SK-N-SH (cell line): ENCODE results near the gene SDCCAG8. TPM values are rescaled to one million over a fixed set of nuclear protein-coding genes. Genes with fewer than 3 reads are reported as not detected.

Experiments
- CTCF ChIA-PET: fragments of 300-600, 350-600 bp; formaldehyde crosslinking; extraction: SDS; loops from one replicate; lab custom pipeline; 2021; lab: Yijun Ruan, JAX
- POLR2A ChIA-PET: fragments of 350-600 bp; sonication (Branson Sonifier 250); formaldehyde crosslinking; extraction: SDS; loops from one replicate; lab custom pipeline; 2020; ENCODE audit warnings: antibody characterized with exemption, inconsistent platforms; lab: Yijun Ruan, JAX
- DNase-seq: peaks from one replicate; pipeline ENCODE4 v3.0.0; 2012
- H2AFZ ChIP-seq: fragments of 200-600 bp; sonication (generic); 2 replicates; pipeline ENCODE4 v1.8.1; 2016; ENCODE audit warnings: antibody characterized with exemption, mild to moderate bottlenecking, low read depth
- H3F3A ChIP-seq: fragments of 200-600 bp; sonication (generic); replicated peaks from 2 replicates; pipeline ENCODE3; 2016; ENCODE audit warnings: antibody characterized with exemption, mild to moderate bottlenecking; ENCODE audit not compliant: insufficient read depth
- H3K27ac ChIP-seq, 2 experiments: fragments of 200-500 bp in 1 of 2; fragments of 200-600 bp in 1 of 2; sonication (Bioruptor generic) in 1 of 2; sonication (generic), shearing (Covaris generic) in 1 of 2; 2 replicates each; pipeline versions ENCODE4 v1.5.1 to v1.6.1; 2014 to 2016; ENCODE audit warnings: low read depth in 2 of 2, inconsistent platforms in 1 of 2, low read length in 1 of 2, mild to moderate bottlenecking in 1 of 2, mixed read lengths in 1 of 2
- H3K27me3 ChIP-seq: fragments of 200-600 bp; sonication (generic), shearing (Covaris generic); 2 replicates; pipeline ENCODE4 v1.6.1; 2016; ENCODE audit warnings: mixed run types; ENCODE audit not compliant: insufficient read depth
- H3K36me3 ChIP-seq, 2 experiments: fragments of 200-500 bp in 1 of 2; fragments of 200-600 bp in 1 of 2; sonication (Bioruptor generic) in 1 of 2; sonication (generic) in 1 of 2; replicated peaks in 1 of 2; 2 replicates each; pipeline versions ENCODE3 to v1.5.1; 2014 to 2016; ENCODE audit warnings: low read length in 1 of 2, mild to moderate bottlenecking in 1 of 2; ENCODE audit not compliant: insufficient read depth in 2 of 2, control insufficient read depth in 1 of 2
- H3K4me1 ChIP-seq, 2 experiments: fragments of 200-500 bp in 1 of 2; fragments of 200-600 bp in 1 of 2; sonication (Bioruptor generic) in 1 of 2; sonication (generic), shearing (Covaris generic) in 1 of 2; 2 replicates each; pipeline versions ENCODE4 v1.5.1 to v1.6.1; 2014 to 2016; ENCODE audit warnings: low read depth in 1 of 2, low read length in 1 of 2, mixed run types in 1 of 2; ENCODE audit not compliant: insufficient read depth in 2 of 2, control insufficient read depth in 1 of 2
- H3K4me2 ChIP-seq: fragments of 200-600 bp; sonication (generic), shearing (Covaris generic); 2 replicates; pipeline ENCODE4 v1.6.1; 2017; ENCODE audit warnings: mixed run types
- H3K4me3 ChIP-seq, 2 experiments: fragments of 200-500 bp in 1 of 2; fragments of 200-600 bp in 1 of 2; sonication (Bioruptor generic) in 1 of 2; sonication (generic), shearing (Covaris generic) in 1 of 2; 2 replicates each; pipeline versions ENCODE4 v1.5.1 to v1.8.1; 2014 to 2016; ENCODE audit warnings: low read depth in 2 of 2, inconsistent platforms in 1 of 2, low read length in 1 of 2, mild to moderate bottlenecking in 1 of 2, mixed read lengths in 1 of 2, moderate library complexity in 1 of 2
- H3K79me2 ChIP-seq: fragments of 200-600 bp; sonication (generic); 2 replicates; pipeline ENCODE4 v1.8.1; 2017; ENCODE audit warnings: mild to moderate bottlenecking; ENCODE audit not compliant: insufficient read depth
- H3K9ac ChIP-seq: fragments of 200-600 bp; sonication (generic); 2 replicates; pipeline ENCODE4 v1.6.1; 2017; ENCODE audit warnings: mixed run types
- H3K9me2 ChIP-seq: fragments of 200-600 bp; sonication (generic); 2 replicates; pipeline ENCODE4 v1.6.1; 2017; ENCODE audit warnings: mixed run types
- H3K9me3 ChIP-seq: fragments of 200-600 bp; sonication (generic); 2 replicates; pipeline ENCODE4 v1.6.1; 2017; ENCODE audit warnings: mixed run types, mild to moderate bottlenecking, moderate library complexity
- H4K20me1 ChIP-seq: fragments of 200-600 bp; sonication (generic); 2 replicates; pipeline ENCODE4 v1.6.1; 2017; ENCODE audit warnings: mild to moderate bottlenecking, mixed run types; ENCODE audit not compliant: insufficient read depth
- CHD2 ChIP-seq: fragments of 150-350 bp; IDR thresholded peaks from 2 replicates; pipeline ENCODE4 v1.6.1; 2018; ENCODE audit warnings: low read length; ENCODE audit not compliant: partially characterized antibody
- CTCF ChIP-seq: fragments of 200-600 bp; sonication (generic); IDR thresholded peaks from 2 replicates; pipeline ENCODE4 v1.6.1; 2017; ENCODE audit warnings: antibody characterized with exemption, mild to moderate bottlenecking, moderate library complexity
- ELF1 ChIP-seq: IDR thresholded peaks from 2 replicates; pipeline ENCODE4 v1.4.0; 2012
- EP300 ChIP-seq, 2 experiments: IDR thresholded peaks; 2 replicates each; pipeline versions ENCODE4 v1.4.0 to v1.6.1; 2012; ENCODE audit warnings: borderline replicate concordance in 1 of 2, low read depth in 1 of 2, low read length in 1 of 2
- EZH2phosphoT487 ChIP-seq: fragments of 200-600 bp; sonication (generic); IDR thresholded peaks from 2 replicates; pipeline ENCODE4 v1.6.1; 2017; ENCODE audit warnings: low read depth, mixed run types, mild to moderate bottlenecking, antibody characterized with exemption, moderate library complexity, borderline replicate concordance
- FOXJ3 ChIP-seq: sonication (generic); formaldehyde crosslinking; IDR thresholded peaks from 2 replicates; pipeline ENCODE4 v1.5.1; 2020; ENCODE audit warnings: mild to moderate bottlenecking, missing genetic modification reagents
- FOXM1 ChIP-seq: IDR thresholded peaks from 2 replicates; pipeline ENCODE4 v1.4.0; 2012; ENCODE audit warnings: low read depth, mild to moderate bottlenecking
- GABPA ChIP-seq: IDR thresholded peaks from 2 replicates; pipeline ENCODE4 v1.4.0; 2012; ENCODE audit warnings: low read depth, mild to moderate bottlenecking
- GATA2 ChIP-seq: sonication (generic); formaldehyde crosslinking; IDR thresholded peaks from 2 replicates; pipeline ENCODE4 v1.5.0; 2020; ENCODE audit warnings: mild to moderate bottlenecking, missing genetic modification reagents
- IRF3 ChIP-seq: fragments of 150-350 bp; IDR thresholded peaks from 2 replicates; pipeline ENCODE4 v1.6.1; 2016; ENCODE audit warnings: mild to moderate bottlenecking, low read depth, low read length
- JUND ChIP-seq: IDR thresholded peaks from 2 replicates; pipeline ENCODE4 v1.4.0; 2012
- MEF2A ChIP-seq: IDR thresholded peaks from 2 replicates; pipeline ENCODE4 v1.4.0; 2012; ENCODE audit warnings: low read depth, borderline replicate concordance
- MXI1 ChIP-seq: IDR thresholded peaks from 2 replicates; pipeline ENCODE4 v1.6.1; 2012; ENCODE audit warnings: mild to moderate bottlenecking, low read depth, low read length, improper control_type of control experiment
- NFIC ChIP-seq: IDR thresholded peaks from 2 replicates; pipeline ENCODE4 v1.4.0; 2012; ENCODE audit warnings: borderline replicate concordance
- PBX3 ChIP-seq: IDR thresholded peaks from 2 replicates; pipeline ENCODE4; 2012
- POLR2AphosphoS5 ChIP-seq: IDR thresholded peaks from 2 replicates; pipeline ENCODE4 v1.6.1; 2012; ENCODE audit warnings: low read depth, low read length
- RAD21 ChIP-seq: IDR thresholded peaks from 2 replicates; pipeline ENCODE4 v1.6.1; 2012; ENCODE audit warnings: mild to moderate bottlenecking, low read length
- RCOR1 ChIP-seq: fragments of 150-350 bp; IDR thresholded peaks from 2 replicates; pipeline ENCODE4 v1.6.1; 2017; ENCODE audit warnings: antibody characterized with exemption, low read length
- RFX5 ChIP-seq: IDR thresholded peaks from 2 replicates; pipeline ENCODE4 v1.6.1; 2012; ENCODE audit warnings: mild to moderate bottlenecking, improper control_type of control experiment, low read length
- RXRA ChIP-seq: IDR thresholded peaks from 2 replicates; pipeline ENCODE4 v1.4.0; 2012; ENCODE audit warnings: low read depth, mild to moderate bottlenecking, borderline replicate concordance
- SIN3A ChIP-seq: IDR thresholded peaks from 2 replicates; pipeline ENCODE4 v1.6.1; 2012; ENCODE audit warnings: low read depth, mild to moderate bottlenecking, low read length, moderate library complexity, borderline replicate concordance
- SMC3 ChIP-seq: IDR thresholded peaks from 2 replicates; pipeline ENCODE4 v1.6.1; 2012; ENCODE audit warnings: low read depth, low read length, improper control_type of control experiment
- TAF1 ChIP-seq: IDR thresholded peaks from 2 replicates; pipeline ENCODE4 v1.6.1; 2012; ENCODE audit warnings: low read depth, mild to moderate bottlenecking, low read length, moderate library complexity, borderline replicate concordance
- TCF12 ChIP-seq: IDR thresholded peaks from 2 replicates; pipeline ENCODE4 v1.4.0; 2012
- TEAD4 ChIP-seq: IDR thresholded peaks from 2 replicates; pipeline ENCODE4 v1.4.0; 2012; ENCODE audit warnings: mild to moderate bottlenecking, borderline replicate concordance; ENCODE audit not compliant: insufficient read depth
- USF1 ChIP-seq: IDR thresholded peaks from 2 replicates; pipeline ENCODE4 v1.4.0; 2012; ENCODE audit warnings: low read depth, borderline replicate concordance
- USF2 ChIP-seq: fragments of 150-350 bp; IDR thresholded peaks from 2 replicates; pipeline ENCODE4 v1.6.1; 2017; ENCODE audit warnings: antibody characterized with exemption, low read length, low read depth, borderline replicate concordance
- YY1 ChIP-seq: IDR thresholded peaks from 2 replicates; pipeline ENCODE4 v1.4.0; 2012; ENCODE audit warnings: low read depth, mild to moderate bottlenecking
- ZBTB33 ChIP-seq: IDR thresholded peaks from 2 replicates; pipeline ENCODE4 v1.4.0; 2012; ENCODE audit warnings: low read depth, borderline replicate concordance
- WGBS: methylation state at CpG from one replicate; pipeline ENCODE4 v1.1.6; 2017; ENCODE audit warnings: low lambda C conversion rate; 5-methylcytosine and 5-hydroxymethylcytosine counted together
- polyA plus RNA-seq, 3 experiments: library from polyadenylated mRNA; depleted of rRNA; stranded (reverse); fragments of >200 nt; gene quantifications; 2 replicates each; pipeline ENCODE4 v1.2.3, GENCODE V29; 2012

The SDCCAG8 gene
- polyA plus RNA-seq, 1 of the 3 experiments (the other 2 are of a cell fraction): 22.7 TPM

- Histone ChIP-seq H3K9me2 (no peaks in the 10 kb centered on the region), H3K79me2 (peaks cover 47% of the 10 kb centered on the region), H2AFZ (no peak overlapping the region), H3K4me3 (no peak overlapping the region), H4K20me1 (no peaks in the 10 kb centered on the region), H3K36me3 (peaks cover 22 to 55% of the 10 kb centered on the region in 2 experiments), H3K27me3 (no peaks in the 10 kb centered on the region), H3F3A (peaks cover 21% of the 10 kb centered on the region), H3K4me2 (no peak overlapping the region), H3K4me1 (peaks cover 4 to 5% of the 10 kb centered on the region in 2 experiments; a peak in 2 of 4 replicates), H3K9me3 (0 out of 2 replicates have a peak, but pooled peaks cover 6% of the 10 kb centered on the region), H3K27ac (peak overlapping the region; percentile 62 to 82; a peak in 3 of 4 replicates), H3K9ac (peak overlapping the region; percentile 17; the same call in 1 of the 2 replicates)
- peak; percentile 11 for DNase-seq
- CTCF ChIA-PET: no interaction called here
- WGBS: 16% methylated on average over 3 of the region's 3 CpGs
- POLR2A ChIA-PET: no interaction called here
- TF ChIP-seq SIN3A (no peak), EZH2phosphoT487 (no peak), EP300 (IDR thresholded peaks at IDR 0.05; ENCODE audit: borderline replicate concordance in 1 of 2, low read depth in 1 of 2, low read length in 1 of 2) (peak in 1 of 2 experiments; percentile 62; a peak in 1 of 4 replicates), PBX3 (peak; percentile 91), RXRA (no peak), IRF3 (no peak), USF2 (no peak), CHD2 (no peak), TCF12 (peak; percentile 87), FOXM1 (no peak), GATA2 (CRISPR knock-in tag) (no peak), SMC3 (no peak), RFX5 (no peak), JUND (peak; percentile 82), ZBTB33 (no peak), POLR2AphosphoS5 (peak; percentile 43; the same call in 1 of the 2 replicates), ELF1 (no peak), USF1 (no peak), GABPA (no peak), CTCF (no peak), RAD21 (no peak), TEAD4 (no peak), FOXJ3 (CRISPR knock-in tag) (no peak), RCOR1 (no peak), YY1 (no peak; the same call in 1 of the 2 replicates), MEF2A (0 out of 2 replicates have a peak, but pooled peaks have one; percentile 36), MXI1 (no peak), TAF1 (no peak), NFIC (no peak)
These were observed 38.9 kb downstream of the SDCCAG8 start for GRCh38 chr1:243294723-243295121.
